HT-29 (cell line): ENCODE measurements around the gene ASB18. TPM values are rescaled to one million over a fixed set of nuclear protein-coding genes. Genes with fewer than 3 reads are reported as not detected.
"Not testable (repeated sequence)": the region's sequence is repeated elsewhere in the genome, so short reads cannot be mapped to it uniquely, and the experiment has no call there.

Source experiments
- DNase-seq: peaks from one replicate; pipeline ENCODE4 v3.0.0-alpha.2; 2015; ENCODE audit warnings: low spot score
- total RNA-seq: library from RNA; depleted of rRNA; stranded (reverse); fragments of >200 nt; shearing (Covaris generic); gene quantifications from 2 replicates; pipeline ENCODE4 v1.2.3, GENCODE V29; 2014; rRNA removed

ASB18 gene
- total RNA-seq, result not detected in 2 replicates

GRCh38 chr2:236264256-236264655 lies at the start of gene ASB18:
TSS of gene ASB18 (minus strand) at chr2:236264406. CDS start at chr2:236264345, 61 bp downstream.
- DNase-seq, result no peak

GRCh38 chr2:236311286-236311685 lies 47.1 kb upstream of the ASB18 start:
- DNase-seq, result no peak

GRCh38 chr2:236309669-236310029 lies 45.4 kb upstream of the ASB18 start:
- DNase-seq, result peak; percentile 29

GRCh38 chr2:236308855-236309668 lies 44.9 kb upstream of the ASB18 start:
- no peak for DNase-seq

DNA sequence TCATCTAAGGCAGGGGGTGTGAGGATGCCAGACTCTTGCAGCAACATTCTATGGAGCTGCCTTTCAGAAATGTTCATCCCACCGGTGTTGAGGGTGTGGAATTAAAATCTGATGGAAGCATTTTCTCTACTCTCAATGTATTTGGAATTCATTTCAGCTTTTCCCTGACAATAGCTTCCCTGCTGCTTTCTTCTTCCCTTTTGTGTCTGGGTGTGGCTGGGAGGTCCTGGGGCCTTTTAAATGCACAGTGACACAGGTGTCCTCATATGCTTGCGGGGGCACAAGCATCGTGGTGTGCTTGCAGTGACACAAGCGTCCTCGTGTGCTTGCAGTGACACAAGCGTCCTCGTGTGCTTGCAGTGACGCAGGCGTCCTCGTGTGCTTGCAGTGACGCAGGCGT lies 43.4 kb upstream of the ASB18 start:
- DNase-seq, result no peak

- DNase-seq, result no peak
These were observed 42.8 kb upstream of the ASB18 start for GRCh38 chr2:236306825-236307540.

GRCh38 chr2:236305964-236306605 lies 41.9 kb upstream of the ASB18 start:
- DNase-seq, result no peak

DNA sequence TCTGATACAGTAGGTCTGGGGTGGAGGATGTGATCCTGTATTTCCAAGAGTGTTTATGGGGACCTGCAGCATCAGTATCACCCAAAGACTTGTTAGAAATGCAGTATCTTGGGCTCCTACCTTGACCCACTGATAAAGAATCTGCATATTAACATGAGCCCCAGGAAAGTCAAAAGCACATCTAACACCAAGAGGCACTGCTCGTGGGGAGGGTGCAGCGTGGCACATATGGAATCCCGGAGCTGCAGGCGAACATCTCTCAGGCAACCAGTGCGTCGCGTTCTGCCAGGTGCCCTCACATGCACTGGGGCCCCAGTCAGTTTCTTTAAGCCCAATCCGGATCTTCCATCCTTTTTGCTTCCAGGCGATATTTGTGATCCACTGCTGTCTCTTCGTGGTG lies 41.3 kb upstream of the ASB18 start:
- no peak for DNase-seq

GRCh38 chr2:236303935-236304334 lies 39.7 kb upstream of the ASB18 start:
- no peak for DNase-seq

DNA sequence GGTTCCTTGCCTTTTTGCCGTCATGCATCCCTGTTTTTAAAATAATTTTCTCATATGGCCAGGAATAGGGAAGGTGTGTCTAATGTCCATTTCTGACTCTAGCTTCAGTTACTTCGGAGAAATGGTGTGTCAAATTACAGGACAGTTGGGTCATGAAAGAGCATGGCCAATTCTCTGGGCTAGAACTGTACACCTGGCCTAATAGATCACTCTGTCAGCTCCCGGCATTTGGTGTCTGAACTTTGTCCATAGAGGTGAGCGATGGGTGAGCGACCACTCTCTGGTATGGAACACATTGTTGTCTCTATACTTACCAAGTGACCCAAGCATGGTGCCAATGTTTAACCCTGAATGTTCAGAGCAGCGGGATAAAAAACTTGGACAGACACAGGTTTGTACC lies 38.3 kb upstream of the ASB18 start:
- DNase-seq, result no peak

- DNase-seq, result no peak
These were observed 34.8 kb upstream of the ASB18 start for GRCh38 chr2:236298924-236299475.

DNA sequence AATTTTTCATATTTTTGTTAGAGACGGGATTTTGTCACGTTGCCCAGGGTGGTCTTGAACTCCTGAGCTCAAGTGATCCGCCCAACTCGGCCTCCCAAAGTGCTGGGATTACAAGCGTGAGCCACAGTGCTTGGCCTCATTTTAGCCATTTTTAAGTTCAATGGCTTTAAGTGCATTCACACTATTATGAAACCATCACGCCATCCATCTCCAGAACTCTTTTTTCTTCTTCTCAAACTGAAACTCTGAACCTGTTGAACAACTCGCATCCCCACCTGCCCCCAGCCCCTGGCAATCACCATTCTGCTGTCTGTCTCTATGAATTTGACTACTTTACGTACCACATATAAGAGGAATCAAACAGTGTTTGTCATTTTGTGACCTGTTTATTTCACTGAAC lies 31.3 kb upstream of the ASB18 start:
- no peak for DNase-seq

DNA sequence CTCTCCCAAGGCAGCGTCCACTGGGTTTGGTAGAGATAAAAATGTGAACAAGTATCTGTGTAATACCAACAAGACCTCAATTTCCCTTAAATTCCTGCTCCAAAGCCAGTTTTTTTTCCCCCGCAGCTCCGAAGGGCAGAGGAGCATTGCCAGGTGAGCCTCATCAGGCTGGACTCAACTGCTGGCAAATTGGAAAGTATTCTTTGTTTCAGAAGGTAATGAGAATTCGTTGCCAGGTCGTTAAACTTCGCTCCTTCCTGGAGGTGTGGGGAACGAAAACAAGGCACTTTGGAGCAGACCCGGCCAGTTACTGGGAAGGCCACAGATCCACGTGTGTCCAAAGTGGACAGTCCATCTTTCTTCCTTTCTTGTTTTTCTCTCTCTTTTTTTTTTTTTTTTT lies 30.4 kb upstream of the ASB18 start:
- no peak for DNase-seq

- DNase-seq, result no peak
These were observed 29.1 kb upstream of the ASB18 start for GRCh38 chr2:236293241-236293810.

DNA sequence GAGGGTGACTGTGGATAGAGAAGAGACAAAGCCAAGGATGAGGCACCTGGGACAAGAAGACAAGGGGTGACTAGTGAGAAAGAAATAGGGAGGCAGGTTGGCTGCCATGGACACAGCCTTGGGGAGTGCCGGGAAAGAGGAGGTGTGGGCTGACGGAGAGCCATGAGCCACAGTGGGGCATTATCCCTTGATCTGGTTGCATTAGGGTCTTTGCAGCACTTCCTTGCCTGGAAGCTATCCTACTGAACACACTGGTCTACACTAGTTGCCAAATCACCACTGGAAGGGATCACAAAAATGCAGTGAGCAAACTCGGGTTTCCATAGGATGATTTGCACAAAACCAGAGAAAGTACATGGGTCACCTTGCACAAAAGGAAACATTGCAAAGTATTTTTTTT lies 27.7 kb upstream of the ASB18 start:
- DNase-seq, result no peak

GRCh38 chr2:236291476-236291875 lies 27.3 kb upstream of the ASB18 start:
- no peak for DNase-seq

GRCh38 chr2:236290742-236291425 lies 26.7 kb upstream of the ASB18 start:
- DNase-seq, result no peak

DNA sequence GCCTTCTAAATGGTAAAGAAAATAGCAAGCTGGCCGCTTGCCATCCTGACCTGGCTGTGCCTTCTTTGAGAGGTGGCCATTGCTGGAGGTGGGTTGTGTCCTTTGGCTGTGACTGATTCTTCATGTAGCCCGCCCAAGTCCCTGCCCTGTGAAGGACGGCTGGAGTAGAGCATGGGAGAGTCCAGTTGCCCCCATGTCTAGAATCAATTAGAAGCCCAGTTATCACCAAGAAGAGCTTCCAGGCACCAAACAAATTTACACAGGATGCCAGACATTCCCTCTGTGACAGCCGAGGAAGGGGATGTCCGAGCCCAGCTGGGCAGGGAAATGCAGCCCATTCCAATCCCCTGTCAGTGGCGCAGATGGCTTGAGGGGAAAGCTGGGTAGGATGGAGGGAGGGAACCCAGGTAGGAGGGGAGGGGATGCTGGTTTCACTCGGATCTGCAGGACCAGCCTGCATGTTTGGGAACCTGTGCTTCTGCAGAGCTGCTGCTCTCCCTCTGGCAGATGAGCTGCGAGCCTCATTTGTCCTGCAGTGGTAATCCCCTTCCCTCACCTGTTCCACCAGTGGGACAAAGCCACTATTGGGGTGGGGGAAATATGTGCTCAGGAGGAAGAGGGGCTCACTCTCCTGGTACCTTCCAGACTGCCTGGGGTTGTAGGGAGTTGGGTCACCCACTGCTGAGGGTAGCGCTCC lies 25.7 kb upstream of the ASB18 start:
- no peak for DNase-seq

- not testable (repeated sequence) for DNase-seq
These were observed 24.2 kb upstream of the ASB18 start for GRCh38 chr2:236288373-236288772.

- DNase-seq, result no peak
These were observed 23.4 kb upstream of the ASB18 start for GRCh38 chr2:236287656-236288055.
